ENCODE results near the gene CD244. TPM values are rescaled to one million over a fixed set of nuclear protein-coding genes. Genes with fewer than 3 reads are reported as not detected.
"Not testable (repeated sequence)": the region's sequence is repeated elsewhere in the genome, so short reads cannot be mapped to it uniquely, and the experiment has no call there.

CD244 gene
- polyA plus RNA-seq, 3 donors, result 0.20 to 0.36 (median 0.32) TPM

DNA sequence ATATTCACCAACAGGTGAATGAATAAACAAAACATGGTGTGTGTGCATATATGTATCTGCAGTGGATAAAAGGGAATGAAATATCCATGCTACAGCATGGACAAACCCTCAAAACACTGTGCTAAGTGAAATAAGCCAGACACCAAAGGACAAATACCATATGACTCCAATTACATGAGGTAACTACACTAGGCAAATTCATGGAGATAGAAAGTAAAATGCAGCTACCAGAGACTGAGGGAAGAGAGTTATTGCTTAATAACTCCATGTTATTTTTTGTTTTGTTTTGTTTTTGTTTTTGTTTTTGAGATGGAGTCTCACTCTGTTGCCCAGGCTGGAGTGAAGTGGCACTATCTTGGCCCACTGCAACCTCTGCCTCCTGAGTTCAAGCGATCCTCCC lies 19.9 kb upstream of the CD244 start:
- no peak for DNase-seq (ENCODE audit: extremely low read depth in 1 of 11, low read depth in 9 of 11, low spot score in 4 of 11)

DNA sequence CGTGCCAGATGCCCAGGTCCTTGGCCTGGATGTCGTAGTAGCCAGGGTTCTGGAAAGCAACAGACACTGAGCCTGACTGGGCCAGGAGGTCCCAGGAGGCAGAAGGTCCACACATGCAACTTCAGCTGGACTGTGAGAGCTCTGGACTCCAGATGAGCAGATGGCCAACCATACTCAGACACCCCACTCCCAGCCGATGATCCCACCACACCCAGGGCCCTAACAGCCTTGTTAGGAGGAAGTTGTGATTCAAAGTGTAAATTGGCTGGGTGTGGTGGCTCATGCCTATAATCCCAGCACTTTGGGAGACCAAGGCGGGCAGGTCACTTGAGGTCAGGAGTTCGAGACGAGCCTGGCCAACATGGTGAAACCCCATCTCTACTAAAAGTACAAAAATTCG lies 18.6 kb upstream of the CD244 start:
- DNase-seq (ENCODE audit: extremely low read depth in 1 of 11, low read depth in 9 of 11, low spot score in 4 of 11), result not testable (repeated sequence)

DNA sequence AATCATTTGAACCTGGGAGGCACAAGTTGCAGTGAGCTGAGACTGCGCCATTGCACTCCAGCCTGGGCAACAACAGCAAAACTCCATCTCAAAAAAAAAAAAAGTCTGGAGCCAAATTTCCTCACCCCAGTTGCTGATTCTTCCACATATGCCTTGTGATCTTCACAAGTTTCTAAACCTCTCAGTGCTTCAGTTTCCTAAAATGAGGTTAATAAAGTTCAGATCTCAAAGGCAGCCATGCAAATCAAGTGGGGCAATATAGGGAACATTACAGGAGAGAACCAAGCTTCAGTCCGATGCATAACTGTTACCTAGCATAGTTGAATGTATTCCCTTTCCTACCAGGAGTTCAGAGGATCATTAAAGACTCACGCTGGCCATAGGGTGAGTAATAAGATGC lies 17.5 kb upstream of the CD244 start:
- no peak for DNase-seq (ENCODE audit: extremely low read depth in 1 of 11, low read depth in 9 of 11, low spot score in 4 of 11)

DNA sequence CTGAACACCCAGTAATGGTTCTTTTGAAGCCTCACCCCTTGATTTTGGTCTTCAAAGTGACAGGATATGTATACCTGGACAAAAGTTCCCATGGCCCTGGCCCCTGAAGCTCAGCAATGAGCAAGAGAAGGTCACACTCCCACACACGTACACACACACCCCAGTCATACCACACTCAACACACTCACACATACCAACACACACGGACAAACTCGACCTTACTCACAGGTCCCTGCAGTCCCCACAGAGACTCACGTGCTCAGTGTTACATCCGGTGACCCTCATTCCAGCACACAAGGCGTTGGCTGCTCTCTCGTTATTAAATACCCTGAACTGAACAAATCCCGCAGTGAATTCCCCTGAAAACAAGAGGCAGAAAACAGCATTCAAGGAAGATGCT lies 16.4 kb upstream of the CD244 start:
- no peak for DNase-seq (ENCODE audit: extremely low read depth in 1 of 11, low read depth in 9 of 11, low spot score in 4 of 11)

DNA sequence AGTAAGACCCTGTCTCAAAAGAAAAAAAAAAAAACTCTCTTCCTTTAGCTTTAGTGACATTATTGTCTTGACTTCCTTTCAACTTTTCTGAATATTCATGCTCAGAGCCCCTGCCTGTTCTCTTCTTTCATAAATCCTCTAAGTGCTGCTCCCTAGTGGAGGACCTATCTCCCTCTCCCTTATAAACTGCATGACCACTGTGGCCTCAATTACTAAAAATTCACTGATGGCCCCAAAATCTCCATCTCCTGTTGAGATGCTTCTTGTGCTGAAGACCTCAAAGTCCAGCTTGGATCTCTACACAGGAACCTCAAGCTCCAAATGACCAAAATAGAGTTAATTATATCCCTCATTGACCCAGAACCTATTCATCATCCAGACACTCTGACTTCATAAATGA lies 14.5 kb upstream of the CD244 start:
- DNase-seq (ENCODE audit: extremely low read depth in 1 of 11, low read depth in 9 of 11, low spot score in 4 of 11), result no peak

DNA sequence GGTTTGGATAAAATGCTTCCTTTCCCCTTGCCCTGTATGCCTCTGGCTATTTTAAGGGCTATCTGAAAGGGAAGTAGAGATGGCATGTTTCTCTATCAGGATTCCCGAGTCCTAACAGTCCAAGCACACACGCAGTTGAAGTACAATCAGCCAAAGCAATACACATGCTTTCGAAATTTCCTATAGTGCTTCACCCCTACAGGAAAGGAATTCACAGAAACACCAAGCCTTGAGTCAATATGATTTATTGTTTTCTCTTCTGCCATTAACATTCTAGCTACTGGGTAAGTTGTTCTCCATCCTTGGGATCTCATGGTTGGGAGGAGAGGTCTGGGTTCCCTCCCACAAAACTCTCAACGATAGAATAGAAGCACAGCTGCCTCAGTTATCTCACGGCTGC lies 13.6 kb upstream of the CD244 start:
- no peak for DNase-seq (ENCODE audit: extremely low read depth in 1 of 11, low read depth in 9 of 11, low spot score in 4 of 11)

DNA sequence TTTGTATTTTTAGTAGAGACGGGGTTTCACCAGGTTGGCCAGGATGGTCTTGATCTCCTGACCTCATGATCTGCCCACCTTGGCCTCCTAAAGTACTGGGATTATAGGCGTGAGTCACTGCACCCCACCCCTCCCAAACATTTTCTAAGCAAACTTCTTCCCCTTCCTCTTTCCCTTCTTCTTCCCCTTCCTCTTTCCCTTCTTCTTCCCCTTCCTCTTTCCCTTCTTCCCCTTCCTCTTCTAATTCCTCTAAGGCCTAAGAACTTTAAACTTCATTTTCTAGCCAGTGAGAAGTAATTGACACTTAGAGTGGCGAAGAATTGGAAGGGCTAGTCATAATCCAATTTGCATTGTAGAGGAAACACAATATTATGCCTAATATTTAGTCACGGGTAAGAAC lies 12.9 kb upstream of the CD244 start:
- not testable (repeated sequence) for DNase-seq (ENCODE audit: extremely low read depth in 1 of 11, low read depth in 9 of 11, low spot score in 4 of 11)

DNA sequence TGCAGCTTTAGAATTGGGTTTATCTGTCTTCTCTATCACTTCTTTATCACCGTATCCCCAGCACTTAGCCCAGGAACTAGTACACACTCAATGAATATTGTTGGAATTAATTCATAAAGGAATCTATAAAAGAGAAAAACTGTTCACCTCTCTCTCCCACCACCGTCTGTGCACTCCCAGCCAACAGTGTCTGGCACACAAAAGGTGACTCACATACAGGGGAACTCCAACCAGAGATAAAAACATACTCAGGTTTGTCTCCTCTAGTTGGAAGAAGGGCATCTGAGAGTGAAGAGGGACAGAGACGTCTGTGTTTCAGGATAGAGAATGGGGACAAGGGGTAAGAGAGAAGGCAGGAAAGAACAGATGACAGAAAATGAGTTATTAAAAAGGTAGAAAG lies 12.2 kb upstream of the CD244 start:
- DNase-seq (ENCODE audit: extremely low read depth in 1 of 11, low read depth in 9 of 11, low spot score in 4 of 11), result no peak

DNA sequence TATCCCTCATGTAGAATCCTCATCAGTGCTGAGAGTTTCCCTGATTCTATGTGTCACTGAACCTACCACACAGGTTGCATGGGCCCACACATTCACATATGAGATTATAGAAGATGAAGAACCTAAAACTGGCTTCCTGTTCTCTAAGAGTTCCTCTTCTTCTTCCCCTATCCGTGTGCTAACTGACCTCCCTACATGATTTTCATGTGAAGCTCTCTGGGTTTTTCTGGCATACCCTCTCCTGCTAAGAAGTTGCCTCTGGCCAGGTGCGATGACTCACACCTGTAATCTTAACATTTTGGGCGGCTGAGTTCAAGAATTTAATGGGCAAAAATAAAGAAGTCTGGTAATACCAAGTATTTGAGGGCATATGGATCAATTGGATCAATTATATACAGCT lies 5.5 kb upstream of the CD244 start:
- DNase-seq (ENCODE audit: extremely low read depth in 1 of 11, low read depth in 9 of 11, low spot score in 4 of 11), result no peak

DNA sequence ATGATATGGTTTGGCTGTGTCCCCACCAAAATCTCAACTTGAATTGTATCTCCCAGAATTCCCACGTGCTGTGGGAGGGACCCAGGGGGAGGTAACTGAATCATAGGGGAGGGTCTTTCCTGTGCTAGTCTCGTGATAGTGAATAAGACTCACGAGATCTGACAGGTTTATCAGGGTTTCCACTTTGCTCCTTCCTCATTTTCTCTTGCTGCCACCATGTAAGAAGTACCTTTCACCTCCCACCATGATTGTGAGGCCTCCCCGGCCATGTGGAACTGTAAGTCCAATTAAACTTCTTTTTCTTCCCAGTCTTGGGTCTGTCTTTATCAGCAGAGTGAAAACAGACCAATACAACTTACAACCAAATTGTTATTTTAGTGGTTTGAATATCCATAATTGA lies 5.0 kb upstream of the CD244 start:
- DNase-seq (ENCODE audit: extremely low read depth in 1 of 11, low read depth in 9 of 11, low spot score in 4 of 11), result not testable (repeated sequence)

DNA sequence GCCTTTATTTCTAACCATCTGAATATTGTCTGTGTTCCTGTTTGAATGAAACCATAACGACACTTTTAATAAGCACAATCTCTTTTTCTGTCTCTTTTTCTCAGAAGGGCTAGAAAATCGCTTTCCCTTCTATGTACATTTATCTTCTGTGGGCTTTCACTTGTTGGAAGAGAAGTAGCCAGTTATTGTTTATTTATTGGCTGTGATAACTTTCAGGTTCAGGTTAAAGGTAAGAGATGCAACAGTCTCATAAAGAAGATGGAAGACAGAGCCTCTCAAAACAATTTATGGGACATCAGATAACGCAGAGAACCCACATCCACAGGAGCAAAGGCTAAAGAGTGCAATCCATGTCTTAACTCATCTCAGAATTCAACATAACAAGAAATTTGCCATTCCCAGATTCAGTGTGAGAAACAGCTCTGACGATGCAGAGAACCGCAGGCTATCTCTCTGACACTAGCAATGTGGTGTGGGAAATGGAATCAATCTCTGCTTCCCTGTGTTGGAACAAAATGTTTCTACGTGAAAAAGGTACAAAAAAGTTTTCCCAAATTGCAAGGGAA lies 4.1 kb upstream of the CD244 start:
- no peak for DNase-seq (ENCODE audit: extremely low read depth in 1 of 11, low read depth in 9 of 11, low spot score in 4 of 11)

DNA sequence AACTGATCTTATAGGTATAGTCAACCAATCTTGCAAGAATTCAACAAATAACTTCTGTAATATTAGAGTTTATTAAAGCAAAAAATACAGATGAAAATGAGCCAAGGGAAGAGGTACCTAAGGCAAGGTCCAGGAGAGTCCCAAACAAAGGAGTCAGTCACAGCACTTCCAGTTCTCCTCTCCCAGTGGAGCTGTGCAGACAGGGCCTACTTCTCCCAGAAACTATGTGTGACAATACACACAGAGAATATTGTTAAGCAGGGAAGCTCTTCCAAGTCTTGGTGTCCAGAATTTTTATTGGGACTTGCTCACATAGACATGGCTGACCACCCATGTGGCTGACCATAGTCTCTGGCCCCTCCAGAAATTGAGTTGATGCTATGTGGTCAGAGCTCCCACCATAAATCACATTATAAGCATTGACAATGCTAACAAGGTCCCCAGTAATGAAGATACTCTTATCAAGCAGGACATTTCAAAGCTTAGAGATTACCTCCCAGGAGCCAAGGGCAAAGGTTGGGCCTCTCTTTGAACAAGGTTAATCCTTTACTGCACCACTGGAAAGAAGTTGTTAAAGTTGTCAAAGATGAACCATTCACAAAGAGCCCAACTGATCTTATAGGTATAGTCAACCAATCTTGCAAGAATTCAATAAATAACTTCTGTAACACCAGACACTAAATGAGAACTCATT lies 3.5 kb upstream of the CD244 start:
- no peak for DNase-seq (ENCODE audit: extremely low read depth in 1 of 11, low read depth in 9 of 11, low spot score in 4 of 11)

DNA sequence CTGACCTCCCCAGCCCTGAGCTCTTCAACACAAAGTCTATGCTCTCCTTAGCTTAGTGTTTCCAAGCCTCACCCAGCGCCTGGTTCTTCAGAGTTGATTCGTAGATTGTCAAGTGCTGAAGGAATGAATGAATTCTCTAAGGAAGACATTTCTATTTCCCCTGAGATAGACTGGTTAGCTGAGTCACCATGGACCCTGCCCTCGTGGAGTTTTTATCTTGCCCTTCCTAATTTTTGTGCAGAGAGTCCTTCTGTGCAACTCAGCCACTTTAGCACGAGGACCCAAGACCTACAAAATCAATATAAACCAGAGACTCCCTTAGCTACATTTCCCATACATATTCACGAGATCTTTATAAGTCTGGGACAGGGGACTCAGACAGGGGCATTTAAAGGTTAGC lies 2.6 kb upstream of the CD244 start:
- no peak for DNase-seq (ENCODE audit: extremely low read depth in 1 of 11, low read depth in 9 of 11, low spot score in 4 of 11)

DNA sequence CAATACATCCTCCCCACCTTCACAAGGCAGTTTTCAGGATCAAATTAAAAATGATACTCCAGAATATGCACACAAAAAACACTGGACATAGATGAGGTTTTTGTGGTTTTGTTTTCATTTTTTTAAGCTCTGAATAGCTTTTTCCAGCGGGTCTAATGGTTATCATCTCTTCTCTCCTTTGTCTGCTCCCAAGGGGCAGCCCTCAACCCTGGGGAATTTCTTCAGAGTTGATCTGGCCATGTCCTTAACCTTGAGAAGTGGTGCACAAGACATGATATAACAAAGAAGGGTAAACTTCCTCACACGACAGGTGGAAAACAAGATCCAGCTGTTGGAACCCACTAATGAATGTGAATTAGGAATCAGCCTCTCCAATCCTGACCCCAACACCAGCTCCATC lies 1.5 kb upstream of the CD244 start:
- no peak for DNase-seq (ENCODE audit: extremely low read depth in 1 of 11, low read depth in 9 of 11, low spot score in 4 of 11)

DNA sequence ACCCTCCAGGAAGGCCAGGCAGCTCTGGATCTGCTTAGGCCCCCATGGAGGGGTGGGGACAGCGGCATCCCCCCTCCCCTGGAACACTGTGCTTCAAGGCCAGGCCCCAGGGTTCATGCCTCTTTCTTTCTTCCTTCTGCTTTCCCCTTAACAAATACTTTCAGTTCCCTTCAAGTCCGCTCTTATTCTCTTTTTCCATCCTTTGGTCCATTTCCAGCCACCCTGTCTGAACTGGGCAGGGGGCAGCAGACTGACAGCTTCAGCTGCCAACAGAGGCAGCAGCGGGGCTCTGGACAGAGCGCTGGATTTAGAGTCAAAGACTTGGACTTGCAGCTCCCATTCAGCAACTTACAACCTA lies 1.1 kb upstream of the CD244 start:
- DNase-seq (ENCODE audit: extremely low read depth in 1 of 11, low read depth in 9 of 11, low spot score in 4 of 11), result no peak

DNA sequence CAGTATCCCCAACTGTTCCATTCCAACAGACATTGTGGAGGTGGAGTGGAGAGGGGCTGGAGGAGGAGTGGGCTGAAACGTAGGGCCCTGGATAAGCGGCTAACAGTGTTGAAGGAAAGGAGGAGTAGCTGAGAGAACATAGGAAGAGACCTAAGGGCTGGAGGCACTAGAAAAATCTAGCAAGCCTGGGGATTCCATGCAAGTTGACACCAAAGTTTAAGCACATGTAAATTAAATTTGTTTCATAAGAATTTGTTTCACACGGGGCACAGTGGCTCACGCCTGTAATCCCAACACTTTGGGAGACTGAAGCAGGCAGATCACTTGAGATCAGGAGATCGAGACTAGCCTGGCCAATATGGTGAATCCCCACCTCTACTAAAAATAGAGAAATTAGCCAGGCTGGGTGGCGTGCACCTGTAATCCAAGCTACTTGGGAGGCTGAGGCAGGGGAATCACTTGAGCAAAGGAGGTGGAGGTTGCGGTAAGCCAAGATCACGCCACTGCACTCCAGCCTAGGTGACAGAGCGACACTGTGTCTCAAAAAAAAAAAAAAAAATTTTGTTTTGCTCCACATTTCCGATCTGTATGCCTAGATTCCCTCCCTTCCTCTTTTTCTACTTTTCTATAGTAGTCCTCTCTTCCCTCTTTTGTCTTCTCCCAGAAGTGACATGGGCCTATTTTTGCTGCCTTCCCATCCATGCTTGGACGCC lies 530 bp upstream of the CD244 start:
- DNase-seq (ENCODE audit: extremely low read depth in 1 of 11, low read depth in 9 of 11, low spot score in 4 of 11), result no peak

DNA sequence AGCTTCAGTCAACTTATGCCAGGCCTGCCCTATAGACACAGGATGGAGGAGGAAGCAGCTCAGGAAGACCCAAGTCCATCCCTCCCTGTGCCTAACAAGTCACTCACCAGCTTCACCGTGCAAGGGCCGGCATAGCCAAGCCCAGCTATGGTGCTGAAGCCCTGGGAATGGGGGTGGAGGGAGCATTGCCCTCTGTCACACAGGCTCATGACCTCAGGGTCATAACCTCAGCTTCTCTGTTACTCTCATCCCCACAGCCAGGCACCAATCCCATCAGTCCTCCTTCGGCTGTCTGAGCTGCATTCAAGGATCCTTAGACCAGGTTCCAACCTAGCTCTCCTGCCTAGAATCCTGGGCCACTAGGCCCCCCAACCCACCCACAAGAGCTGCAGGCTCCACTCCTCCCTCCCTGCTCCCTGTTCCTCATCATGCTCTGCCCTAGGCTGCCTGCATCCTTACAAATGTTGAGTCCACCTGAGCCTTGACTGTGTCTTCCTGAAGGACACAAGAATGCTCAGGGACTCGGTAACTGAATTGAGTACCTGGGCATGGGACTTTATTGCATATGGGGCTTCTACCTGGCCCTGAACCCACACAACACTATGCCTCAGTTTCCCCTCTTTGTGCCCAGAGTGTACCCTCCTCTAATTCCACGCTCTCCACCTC lies 1.7 kb downstream of the CD244 start:
- no peak for DNase-seq (ENCODE audit: extremely low read depth in 1 of 11, low read depth in 9 of 11, low spot score in 4 of 11)

DNA sequence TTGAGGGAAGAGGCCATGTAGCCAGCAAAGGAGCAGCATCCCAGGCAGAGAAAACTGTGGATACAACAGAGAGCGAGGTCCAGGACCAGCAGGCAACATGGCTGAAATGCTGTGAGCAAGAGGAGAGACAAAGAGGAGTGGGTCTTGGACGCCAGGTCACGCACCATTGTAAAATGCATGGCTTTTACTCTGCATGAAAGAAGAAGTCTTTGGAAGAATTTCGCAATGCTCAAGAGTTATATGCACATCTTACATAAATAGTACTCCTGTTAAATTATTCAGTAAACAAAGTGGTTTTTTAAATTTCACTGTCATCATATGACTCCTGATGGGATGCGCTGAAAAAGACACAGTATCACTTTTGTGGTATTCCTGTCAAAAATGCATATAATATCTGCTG lies 3.5 kb downstream of the CD244 start:
- DNase-seq (ENCODE audit: extremely low read depth in 1 of 11, low read depth in 9 of 11, low spot score in 4 of 11), result no peak

DNA sequence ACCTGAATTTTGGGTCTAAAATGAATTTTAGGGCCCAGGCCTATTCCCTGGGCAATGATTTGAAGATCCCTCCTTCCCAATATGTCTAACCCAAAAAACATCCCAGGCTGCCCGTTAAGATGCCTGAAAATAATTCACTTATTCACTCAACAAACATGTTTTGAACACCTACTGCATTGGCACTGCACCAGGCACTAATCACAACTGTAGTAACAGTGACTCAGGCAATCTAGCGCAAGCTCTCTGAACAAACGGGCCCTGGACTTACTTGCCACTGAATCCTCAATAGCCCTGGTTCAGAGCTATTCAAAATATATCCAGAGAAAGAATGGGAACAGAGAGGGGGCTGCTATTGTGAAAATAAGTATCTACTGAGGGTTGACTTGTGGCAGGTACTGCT lies 4.2 kb downstream of the CD244 start:
- DNase-seq (ENCODE audit: extremely low read depth in 1 of 11, low read depth in 9 of 11, low spot score in 4 of 11), result no peak

DNA sequence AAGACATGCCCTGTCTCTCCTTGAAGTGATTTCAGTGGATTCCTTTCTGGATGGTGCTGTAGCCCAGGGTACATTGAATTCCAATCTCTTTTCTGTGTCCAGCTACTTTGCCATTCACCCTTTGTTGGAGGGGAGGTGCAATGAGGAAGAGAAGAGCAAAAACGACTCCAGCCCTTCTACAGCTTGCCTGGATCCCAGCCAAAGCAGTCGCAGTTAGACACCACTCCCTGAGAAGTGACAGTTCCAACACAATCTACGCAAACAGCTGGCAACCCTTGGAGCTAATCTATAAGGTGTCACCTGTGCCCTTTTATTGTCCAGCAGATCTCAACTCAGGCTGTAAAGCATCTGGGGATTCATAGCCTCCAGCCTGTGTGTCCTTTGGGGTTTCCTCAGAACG lies 4.6 kb downstream of the CD244 start:
- no peak for DNase-seq (ENCODE audit: extremely low read depth in 1 of 11, low read depth in 9 of 11, low spot score in 4 of 11)
